Suppressor macrophage treated with lipopolysaccharide for 1 hour (primary cell): Measurements from ENCODE around the gene CABYR.
A peak's percentile ranks its signal among the peaks of the same experiment; 100 is the strongest.
"Not testable (repeated sequence)": the region's sequence is repeated elsewhere in the genome, so short reads cannot be mapped to it uniquely, and the experiment has no call there.

Experiments
- DNase-seq, 3 donors: peaks; one replicate each; pipeline ENCODE4 v3.0.0-alpha.2; 2020 to 2022

CABYR gene

DNA sequence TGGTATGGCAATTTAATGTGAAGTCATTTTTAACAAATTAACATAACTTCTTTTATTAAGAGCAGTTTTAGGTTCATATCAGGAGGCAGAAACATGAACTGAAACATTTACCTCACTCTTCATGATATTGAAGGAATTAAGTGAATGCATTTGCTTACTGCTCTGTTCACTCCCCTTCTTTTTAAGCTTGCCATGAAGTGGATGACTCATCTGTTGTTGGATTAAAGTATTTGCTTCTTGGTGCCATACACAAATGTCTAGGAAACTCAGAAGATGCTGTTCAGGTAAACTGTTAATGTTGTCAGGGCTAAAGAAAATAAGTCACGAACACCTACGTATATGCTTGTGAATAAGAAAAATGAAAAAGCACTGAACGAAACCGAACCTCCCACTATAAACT is 10.2 kb upstream of the CABYR start:
- DNase-seq: no peak

DNA sequence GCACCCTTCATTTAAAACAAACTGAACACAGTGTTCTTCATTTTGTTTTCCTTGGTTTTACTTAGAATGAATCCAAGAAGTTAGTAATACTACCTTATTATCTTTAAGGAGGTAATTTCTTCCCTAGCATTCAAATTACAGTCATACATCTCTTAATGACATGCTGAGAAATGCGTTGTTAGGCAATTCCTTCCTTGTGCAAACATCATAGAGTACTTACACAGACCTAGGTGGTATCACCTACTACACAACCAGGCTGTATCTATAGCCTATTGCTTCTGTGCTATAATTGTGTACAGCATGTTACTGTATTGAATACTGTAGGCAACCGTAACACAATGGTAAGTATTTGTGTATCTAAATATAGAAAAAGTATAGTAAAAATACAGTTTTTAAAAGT is 8.4 kb upstream of the CABYR start:
- no peak for DNase-seq

DNA sequence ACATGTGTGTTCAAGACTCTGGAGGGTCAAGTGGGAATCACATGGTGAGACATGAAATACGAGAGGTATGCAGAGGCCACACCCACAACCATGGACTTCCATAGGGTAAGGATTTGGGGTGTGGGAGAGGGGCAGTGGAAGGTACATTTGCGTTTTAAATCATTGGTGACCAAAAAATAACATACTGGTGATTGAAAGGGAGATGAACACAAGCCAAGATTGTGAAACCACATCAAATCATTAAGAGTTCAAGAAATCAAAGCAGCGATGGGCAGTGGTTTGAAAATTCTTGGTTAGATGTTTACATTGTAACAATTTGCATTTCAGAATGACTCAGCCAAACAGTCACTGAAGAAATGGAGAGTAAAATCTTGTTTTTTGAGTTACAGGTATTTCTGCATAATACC is 1.9 kb upstream of the CABYR start:
- no peak for DNase-seq

DNA sequence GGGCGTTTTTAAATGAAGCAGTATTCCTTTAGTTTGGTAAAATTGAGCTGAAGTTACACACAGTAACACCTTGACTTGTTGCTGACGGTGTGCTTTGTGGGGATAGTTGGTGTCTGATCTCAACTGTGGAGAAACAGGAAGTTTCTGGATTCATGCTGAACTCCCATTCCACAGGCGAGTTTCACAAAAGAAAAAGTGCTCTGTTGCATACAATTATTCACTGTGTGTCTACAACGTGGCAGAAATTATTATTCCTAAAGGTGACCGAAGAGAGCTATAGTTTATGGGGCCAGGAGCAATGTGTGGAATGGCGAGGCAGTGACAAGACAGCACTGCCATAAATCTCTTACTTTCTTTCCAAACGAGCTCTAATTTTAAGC is 463 bp upstream of the CABYR start:
- DNase-seq: peak; percentile 39 to 45 (median 45)

DNA sequence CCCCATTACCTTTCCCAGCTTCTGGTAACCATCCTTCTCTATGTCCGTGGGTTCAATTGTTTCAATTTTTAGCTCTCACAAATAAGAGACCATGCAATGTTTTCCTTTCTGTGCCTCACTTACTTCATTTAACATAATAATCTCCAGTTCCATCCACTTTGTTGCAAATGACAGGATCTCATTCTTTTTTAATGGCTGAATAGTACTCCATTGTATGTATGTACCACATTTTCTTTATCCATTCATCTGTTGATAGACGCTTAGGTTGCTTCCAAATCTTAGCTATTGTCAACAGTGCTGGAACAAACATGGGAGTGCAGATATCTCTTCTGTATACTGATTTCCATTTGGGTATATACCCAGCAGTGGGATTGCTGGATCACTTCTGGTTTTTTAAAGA is 1.8 kb downstream of the CABYR start:
- DNase-seq: no peak

DNA sequence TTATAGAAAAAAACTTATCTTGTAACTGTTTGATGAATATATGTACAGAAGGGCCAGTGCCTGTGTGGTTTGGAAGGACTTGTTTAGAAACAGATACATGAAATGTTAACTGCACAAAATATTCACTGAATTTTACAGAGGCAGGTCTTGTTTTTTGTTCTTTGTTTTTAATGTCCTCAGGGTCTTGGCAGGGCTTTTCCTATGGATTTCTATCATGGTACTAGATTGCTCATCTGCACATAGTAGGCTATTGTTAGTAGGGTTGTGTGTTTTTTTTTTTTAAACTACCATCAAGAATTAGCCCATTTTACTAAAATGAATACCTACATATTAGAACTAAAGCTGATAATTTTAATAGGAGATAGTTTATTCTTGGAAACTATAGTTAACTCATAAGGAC is 3.5 kb downstream of the CABYR start:
- DNase-seq: no peak

DNA sequence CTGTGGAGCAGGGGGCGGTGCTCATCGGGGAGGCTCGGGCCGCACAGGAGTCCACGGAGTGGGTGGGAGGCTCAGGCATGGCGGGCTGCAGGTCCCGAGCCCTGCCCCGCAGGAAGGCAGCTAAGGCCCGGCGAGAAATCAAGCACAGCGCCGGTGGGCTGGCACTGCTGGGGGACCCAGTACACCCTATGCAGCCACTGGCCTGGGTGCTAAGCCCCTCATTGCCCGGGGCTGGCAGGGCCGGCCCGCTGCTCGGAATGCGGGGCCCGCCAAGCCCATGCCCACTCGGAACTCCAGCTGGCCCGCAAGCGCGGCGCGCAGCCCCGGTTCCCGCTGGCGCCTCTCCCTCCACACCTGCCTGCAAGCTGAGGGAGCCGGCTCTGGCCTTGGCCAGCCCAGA is 10.7 kb downstream of the CABYR start:
- not testable (repeated sequence) for DNase-seq

DNA sequence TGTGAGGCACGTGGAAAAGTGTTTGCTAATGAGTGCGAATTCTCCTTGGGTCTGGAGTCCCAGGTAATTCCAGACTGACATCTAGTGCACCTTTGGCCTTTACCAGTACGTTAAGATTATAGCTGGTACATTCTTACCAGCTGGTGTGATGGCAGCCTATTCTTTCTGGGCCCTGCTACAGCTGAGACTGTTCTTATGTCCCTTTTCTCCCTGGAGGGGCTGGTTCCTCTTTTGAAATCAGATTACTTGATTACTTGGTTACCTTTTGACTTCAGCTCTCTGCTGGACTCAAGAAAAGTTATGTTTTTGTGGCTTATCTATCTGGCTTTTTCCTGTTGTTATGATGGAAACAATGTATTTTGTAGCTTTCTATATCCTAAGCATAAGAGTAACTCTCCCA is 14.5 kb downstream of the CABYR start:
- no peak for DNase-seq

DNA sequence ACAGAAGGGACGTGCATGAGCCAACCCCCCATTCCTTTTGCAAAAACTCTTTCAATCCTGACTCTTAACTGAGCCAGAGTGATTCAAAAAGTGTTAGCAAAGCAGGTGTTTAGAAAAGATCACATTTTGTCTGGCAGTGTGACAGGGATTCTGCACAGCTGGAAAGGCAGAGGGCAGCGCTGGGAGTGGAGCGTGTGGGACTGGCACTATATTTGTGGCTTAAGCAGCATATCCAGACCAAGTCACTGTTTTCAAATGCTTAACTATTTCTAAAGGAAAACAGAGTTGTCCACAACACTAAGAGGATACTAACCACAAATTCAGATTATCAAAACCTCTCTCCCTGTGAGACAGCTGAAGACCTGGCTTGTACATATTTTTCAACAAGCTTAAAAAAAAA is 19.0 kb downstream of the CABYR start:
- DNase-seq: no peak

DNA sequence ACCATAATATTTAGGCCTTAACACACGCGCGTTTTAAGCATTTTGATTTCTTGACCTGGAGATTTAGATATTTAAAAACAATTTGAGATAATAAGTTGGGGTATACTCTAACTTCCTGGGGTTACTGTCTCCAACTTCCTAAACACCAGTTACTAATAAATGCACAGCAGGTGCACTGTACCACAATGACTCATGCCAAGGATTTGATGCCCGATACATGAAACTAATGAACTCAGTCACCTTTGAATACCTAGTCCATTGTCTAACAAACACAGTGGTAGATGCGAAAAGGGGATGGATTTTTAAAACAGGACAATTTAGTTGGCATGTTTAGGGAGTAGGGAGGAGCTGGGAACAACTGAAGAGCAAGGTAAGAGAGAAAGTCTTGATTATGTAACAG is 21.2 kb downstream of the CABYR start:
- no peak for DNase-seq

DNA sequence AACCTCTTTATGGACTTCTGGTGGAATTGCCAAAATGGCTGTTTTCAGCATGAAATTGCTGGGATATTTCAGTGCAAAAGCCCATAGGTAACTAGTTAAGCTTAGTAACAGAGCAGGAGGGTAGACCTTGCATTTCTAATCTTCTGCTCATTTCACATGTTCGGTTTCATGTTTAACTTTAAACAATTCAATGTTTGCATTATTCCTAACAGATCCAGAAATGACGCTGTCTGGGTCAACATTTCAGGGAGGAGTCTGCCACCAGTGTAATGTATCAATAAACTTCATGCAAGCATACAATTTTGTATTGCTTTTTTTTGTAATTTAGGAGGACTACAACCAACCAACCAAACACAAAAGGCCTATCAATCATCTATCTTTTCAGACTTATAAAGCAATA is 22.4 kb downstream of the CABYR start:
- no peak for DNase-seq

DNA sequence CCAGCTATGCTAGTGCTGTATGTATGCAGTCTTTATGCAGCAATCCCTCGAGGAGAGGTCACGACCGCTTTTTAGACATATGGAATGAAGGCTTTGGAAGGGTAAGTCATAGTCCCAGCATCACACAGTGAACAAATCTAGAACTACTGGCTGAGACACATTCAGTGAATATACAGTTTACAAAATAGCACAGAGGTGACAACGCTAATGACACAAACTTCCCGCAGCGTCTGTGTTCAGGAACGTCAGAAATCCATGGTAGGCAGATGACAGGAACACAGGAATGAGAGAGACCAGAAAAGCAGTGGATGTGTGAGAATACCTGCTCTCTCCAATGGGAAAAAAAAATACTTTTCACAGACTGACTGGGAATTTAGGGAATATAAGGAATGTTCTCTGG is 29.6 kb downstream of the CABYR start:
- no peak for DNase-seq

DNA sequence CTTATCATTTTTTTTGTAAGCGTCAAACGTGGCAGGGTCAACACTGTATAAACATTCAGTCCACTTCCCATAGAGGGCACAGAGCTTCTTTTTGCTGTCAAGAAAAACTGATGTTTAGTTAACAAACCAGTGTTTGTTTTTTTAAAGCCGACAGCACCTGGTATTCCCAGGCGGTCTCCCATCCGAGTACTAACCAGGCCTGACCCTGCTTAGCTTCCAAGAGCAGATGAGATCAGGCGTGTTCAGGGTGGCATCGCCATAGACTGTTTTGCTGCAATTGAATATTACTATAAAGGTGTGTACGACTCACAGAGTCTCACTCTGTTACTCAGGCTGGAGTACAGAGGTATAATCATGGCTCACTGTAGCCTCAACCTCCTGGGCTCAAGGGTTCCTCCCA is 31.5 kb downstream of the CABYR start:
- DNase-seq: no peak

DNA sequence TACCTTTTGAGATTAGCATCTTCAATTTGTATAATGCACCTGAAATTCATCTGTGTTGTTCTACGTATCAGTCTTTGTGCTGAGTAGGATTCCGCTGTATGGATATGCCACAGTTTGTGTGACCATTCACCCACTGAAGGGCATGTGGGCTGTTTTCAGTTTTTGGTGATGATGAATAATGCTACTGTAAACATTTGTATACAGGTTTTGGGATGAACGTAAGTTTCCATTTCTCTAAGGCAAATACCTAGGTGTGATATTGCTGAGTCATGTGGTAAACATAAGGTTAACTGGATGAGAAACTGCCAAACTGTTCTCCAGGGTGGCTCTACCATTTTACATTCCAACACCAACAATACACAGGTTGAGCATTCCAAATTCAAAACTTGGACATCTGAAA is 35.1 kb downstream of the CABYR start:
- DNase-seq: no peak

DNA sequence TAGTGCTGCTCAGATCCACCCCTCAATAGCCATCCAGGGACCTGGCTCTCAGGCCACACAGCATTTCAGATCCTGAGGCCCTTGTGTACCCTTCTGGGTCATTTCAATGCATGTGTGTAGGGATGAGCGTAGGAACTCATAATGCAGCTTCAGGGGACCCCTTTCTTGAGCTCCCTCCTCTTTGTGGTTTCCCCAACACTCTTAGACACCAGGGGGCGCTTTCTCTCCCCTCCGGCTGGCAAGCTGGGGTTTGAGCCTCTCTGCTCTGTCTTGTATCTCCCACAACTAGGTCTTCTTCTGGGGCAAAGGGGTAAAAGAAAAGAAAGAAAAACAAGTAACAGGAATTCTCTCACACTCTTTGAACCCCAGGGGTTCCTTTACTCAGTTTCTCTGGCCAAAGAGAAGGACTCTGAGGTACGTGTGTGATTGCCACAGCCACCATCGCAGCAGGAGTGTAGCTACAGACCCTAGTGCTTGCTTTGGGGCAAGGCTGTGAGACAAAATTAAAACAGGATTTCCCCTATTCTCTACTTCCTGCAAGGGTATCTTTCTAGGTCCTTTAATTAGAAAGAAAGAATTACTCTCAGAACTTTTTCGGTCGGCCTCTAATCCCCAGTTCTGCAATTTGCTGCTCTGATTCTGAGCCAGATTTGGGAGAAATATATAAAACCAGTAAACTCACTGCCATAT is 38.0 kb downstream of the CABYR start:
- peak; percentile 39 to 74 (median 57) for DNase-seq

DNA sequence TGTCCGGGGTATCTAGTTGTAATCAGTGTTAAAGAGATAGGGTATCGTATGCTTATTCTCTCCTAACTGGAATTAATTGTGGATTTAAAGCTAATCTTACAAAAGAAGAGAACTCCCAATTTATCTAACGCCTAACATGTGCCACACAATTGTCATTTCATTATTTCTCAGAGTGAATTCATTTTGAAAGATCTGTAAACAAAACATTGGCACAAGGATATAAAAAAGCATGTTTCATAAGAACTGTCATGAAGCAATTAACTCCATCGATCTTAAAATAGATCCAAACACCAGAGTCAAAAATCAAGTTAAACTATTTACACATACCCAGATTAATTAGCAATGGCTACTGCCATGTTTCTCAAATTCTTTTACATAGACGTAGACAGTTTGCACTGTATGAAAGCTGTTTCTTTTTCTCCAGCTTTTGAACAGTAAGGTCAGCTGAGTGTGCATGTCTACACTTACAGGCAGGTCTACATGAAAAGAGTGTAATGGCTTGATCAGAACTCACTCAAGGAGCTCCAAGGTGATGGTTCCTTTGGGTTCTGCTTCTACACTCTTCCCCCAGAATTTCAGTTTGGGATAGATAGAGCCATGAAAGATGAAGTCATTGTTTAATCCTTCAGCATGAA is 38.8 kb downstream of the CABYR start:
- DNase-seq: no peak

DNA sequence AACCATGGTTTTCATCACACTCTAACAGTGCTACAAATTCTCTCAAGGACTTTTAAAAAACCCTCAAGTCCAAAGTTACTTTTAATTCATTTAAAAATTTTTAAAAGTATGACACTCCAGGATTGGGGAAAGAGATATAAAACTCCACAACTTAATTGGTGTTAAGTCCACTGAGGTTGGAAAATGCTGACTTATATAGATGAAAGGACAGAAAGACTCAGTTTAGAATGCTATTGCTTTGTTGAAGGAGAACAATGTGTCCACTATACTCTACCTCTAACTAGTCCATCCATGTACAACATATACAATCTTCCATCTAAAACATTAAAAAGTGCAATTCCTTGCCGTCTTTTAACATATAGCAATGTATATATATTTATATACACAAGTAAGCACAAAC is 41.2 kb downstream of the CABYR start:
- no peak for DNase-seq

DNA sequence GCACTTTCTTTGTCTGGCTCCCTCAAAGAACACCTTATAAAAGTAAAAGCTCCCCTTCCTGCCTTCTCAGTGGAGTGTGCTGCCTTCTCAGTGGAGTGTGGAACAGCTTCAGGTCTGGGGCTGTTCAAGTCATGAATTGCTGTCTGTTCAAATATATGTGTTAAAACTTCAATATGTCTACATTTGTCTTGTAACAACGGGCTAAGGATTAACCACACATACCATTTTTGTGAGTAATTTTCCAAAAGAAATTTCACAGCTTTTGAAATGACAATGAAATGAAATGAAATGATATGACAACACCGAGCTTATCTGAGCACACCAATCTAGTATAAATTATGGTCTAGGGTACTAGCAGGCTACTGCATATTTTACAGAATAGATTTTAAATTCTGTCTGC is 42.9 kb downstream of the CABYR start:
- no peak for DNase-seq

DNA sequence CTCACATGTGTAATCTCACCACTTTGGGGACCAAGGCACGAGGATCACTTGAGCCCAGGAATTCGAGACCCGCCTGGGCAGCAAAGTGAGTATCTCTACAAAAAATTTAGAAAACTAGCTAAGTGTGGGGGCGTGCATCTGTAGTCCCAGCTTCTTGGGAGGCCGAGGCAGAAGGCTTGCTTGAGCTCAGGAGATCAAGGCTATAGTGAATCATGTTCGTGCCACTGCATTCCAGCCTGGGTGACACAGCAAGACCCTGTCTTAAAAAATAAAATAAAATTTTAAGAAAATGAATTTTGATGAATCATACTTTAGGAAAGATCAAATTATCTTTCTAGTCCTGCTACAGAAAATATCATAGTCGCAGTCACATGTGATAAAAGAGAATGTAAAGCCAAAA is 46.9 kb downstream of the CABYR start:
- DNase-seq: no peak

DNA sequence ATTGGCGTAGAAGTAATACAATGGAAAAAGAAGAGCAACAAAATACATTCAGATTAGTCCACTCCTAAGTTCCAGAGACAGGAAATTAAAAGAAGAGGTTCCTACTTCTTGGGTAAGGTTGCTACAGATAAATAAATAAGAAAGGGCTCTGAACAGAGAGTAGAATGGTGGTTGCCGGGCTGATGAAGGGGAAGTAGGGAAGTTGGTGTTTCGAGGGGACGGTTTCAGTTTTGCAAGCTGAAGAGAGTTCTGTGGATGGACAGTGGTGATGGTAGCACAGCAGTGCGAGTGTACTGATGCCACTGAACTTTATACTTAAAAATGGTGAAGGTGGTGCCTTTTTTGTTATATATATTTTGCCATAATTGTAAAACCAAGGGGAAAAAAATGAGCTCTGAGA is 48.2 kb downstream of the CABYR start:
- DNase-seq: peak; percentile 23 to 42 (median 31)

DNA sequence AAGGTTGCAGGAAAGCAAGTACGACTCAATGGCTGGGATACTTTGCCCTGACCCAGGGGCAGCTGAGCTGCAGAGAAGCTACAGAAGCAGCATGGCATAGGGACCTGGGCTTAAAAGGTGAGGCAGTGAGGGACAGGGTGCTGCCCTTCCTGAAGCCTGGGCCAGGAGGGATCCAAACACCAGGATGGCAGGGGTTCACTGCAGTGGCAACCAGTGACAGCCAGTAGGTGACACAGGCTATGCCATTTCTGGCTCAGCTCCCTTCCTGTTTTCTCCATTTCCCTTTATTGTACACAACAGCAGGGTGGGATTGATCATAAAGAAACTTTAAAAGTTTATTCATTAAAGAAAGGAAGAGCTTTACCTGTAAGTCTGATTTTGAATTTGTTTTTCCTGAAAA is 48.8 kb downstream of the CABYR start:
- DNase-seq: peak in 2 of 3 donors; percentile 10 to 18

DNA sequence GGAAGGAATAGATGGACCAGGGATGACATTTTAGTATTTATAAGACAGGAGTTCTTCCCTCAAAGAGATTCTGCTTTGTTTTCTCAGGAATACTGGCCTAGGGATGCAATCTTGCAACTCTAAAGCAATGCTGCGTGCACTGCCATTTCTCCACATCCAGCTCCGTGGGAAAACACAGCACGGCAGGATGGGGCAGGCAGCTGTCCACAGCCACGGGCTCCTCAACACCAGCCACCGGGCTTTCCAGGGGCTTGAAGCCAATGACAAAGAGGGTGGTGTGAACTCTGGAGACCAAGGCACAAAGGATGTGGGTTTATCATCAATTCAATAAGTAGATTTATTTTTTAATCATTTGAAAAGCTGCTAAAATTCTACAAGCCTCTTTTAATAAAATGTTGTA is 49.3 kb downstream of the CABYR start:
- no peak for DNase-seq

DNA sequence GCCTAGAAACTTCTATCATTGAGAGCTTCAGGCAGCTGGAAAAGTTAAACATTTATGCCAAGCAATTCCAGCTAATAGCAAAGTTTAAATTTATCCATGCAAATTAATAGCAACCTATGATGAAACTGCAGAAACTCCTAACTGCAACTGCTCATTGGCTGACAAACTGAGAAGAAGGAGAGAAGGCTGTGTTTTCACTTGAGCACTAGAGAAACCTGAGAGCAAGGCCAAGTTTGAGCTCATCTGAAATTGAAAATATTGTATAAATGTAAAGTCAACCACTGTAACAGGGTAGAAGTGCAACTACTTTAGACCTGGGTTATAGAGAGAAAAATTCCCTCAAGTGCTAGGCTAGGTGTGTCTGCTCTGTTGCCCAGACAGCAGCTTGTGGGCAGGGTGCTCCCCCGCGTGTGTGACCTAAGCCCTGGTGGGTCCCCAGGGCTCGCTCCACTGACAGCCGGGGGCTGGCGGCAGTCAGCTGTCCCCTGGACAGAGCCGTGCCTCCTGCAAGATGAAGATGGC is 50.2 kb downstream of the CABYR start:
- DNase-seq: peak in 2 of 3 donors; percentile 12 to 29

DNA sequence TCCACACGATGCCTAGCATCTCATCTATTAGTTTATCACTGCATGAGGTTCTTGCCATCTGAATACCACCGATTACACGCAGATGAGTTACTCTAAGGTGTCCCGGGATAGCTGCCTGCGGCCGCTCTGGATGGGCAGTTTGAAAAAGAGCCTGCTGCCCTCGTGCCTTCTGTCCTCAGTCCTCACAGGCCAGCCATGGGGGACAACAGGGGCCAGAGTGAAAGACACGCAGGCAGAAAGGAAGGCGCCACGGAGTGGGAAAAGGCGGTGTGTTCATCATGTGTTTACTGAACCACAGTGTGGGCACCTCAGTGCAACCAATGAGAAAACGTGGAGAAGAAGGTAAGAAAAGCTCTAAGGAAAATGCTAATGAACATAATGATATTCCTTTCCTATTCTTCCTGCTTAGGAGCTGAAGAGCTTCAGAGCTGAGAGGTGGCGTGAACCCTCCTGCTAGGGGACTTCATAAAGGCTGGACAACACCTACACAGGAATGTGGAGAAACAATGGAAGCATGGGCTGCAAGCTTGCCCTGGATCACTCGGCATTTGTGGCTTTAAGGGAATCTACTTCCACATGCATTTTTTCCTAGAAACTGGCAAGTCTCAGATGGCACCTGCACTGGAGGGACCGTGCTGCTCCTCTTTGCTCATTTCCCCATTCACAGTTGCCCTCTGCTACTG is 50.9 kb downstream of the CABYR start:
- no peak for DNase-seq
